ENCODE data around the gene TUG1. TPM values are rescaled to one million over a fixed set of nuclear protein-coding genes. Genes with fewer than 3 reads are reported as not detected.

The TUG1 gene
- total RNA-seq, 1 experiment from 2014 or later, result 103 TPM

DNA sequence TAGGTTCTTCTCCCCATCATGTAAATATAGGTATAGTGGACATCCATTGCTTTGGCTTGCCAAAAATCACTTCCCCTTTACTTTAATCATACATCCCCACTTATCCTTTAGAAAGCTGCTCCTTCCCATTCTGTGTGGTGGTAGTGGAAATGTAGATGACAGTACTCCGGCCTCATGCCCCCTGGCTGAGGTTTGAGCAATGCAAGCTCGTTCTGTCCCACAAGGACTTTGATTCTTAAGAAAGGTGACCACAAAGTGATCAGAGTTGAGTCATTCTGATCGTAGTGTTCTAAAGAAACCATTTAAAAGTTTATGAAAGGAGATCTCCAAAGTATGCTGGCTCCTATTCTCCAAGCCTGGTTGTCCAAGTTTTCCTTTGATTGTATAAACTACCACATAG lies 10.9 kb downstream of the TUG1 start:
- Histone ChIP-seq H3K9me3 (0 out of 2 replicates have a peak, but pooled peaks cover 3% of the 10 kb centered on the region), H3K36me3 (ENCODE audit: control insufficient read depth, insufficient read depth, low read length) (peaks cover 1% of the 10 kb centered on the region; the same call in 1 of the 2 replicates), H3K4me3 (ENCODE audit: low read depth, low read length) (no peak overlapping the region), H3K4me1 (peaks cover 8% of the 10 kb centered on the region), H3K27me3 (replicated peaks; ENCODE audit: control insufficient read depth, insufficient read depth, low read length) (no peaks in the 10 kb centered on the region)
- intact Hi-C loops (cut with micrococcal nuclease; ENCODE audit: unreplicated experiment), result no loop called here
- Mint-ChIP-seq H3K4me1 (ENCODE audit: low read depth, unreplicated experiment) (peaks cover 12% of the 10 kb centered on the region), H3K36me3 (ENCODE audit: insufficient read depth, unreplicated experiment) (peaks cover 36% of the 10 kb centered on the region), H3K9me3 (ENCODE audit: unreplicated experiment) (peaks cover 9% of the 10 kb centered on the region), H3K4me3 (ENCODE audit: unreplicated experiment) (no peak overlapping the region), H3K27ac (ENCODE audit: unreplicated experiment) (no peak overlapping the region), H3K27me3 (ENCODE audit: insufficient read depth, unreplicated experiment) (no peaks in the 10 kb centered on the region)
- ChIA-PET POLR2A (interaction anchor here (2.6 kb wide), 1 partner anchor 11 kb away, joined by 10 read pairs; the partner anchor contains the start of genes MORC2 and TUG1), CTCF (no interaction called here)
- no peak for DNase-seq
- TF ChIP-seq, protein P1, sequence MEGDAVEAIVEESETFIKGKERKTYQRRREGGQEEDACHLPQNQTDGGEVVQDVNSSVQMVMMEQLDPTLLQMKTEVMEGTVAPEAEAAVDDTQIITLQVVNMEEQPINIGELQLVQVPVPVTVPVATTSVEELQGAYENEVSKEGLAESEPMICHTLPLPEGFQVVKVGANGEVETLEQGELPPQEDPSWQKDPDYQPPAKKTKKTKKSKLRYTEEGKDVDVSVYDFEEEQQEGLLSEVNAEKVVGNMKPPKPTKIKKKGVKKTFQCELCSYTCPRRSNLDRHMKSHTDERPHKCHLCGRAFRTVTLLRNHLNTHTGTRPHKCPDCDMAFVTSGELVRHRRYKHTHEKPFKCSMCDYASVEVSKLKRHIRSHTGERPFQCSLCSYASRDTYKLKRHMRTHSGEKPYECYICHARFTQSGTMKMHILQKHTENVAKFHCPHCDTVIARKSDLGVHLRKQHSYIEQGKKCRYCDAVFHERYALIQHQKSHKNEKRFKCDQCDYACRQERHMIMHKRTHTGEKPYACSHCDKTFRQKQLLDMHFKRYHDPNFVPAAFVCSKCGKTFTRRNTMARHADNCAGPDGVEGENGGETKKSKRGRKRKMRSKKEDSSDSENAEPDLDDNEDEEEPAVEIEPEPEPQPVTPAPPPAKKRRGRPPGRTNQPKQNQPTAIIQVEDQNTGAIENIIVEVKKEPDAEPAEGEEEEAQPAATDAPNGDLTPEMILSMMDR (IDR thresholded peaks at IDR 0.05; ENCODE audit: insufficient read depth in 1 of 2, low read depth in 1 of 2, low read length in 1 of 2, severe bottlenecking in 1 of 2, unreplicated experiment in 1 of 2), result no peak
- BruUV-seq (replicated peaks), result no TSS peak

DNA sequence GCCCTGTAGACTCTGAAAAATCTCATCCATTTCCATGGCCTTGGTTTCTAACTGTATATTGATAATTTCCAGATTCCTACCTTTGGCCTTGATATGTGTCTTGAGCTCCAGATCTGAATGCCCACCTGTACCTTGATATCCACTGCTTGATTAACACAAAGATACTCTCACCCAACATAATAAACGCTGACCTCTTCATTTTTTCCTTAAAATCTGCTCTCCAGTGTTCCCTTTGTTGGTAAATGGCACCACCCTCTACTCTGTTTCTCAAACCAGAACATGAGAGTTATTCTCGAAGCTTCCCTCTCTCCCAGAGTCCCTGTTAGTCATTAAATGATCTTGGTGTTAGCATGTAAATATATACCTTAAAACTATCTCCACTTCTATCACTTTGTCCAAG lies 13.4 kb downstream of the TUG1 start:
- DNase-seq, result no peak
- no peaks in the 10 kb centered on the region for H3K27me3 Mint-ChIP-seq (ENCODE audit: insufficient read depth, unreplicated experiment)
- no peak overlapping the region for H3K27ac Mint-ChIP-seq (ENCODE audit: unreplicated experiment)
- CTCF ChIA-PET, result no interaction called here
- H3K27me3 ChIP-seq (replicated peaks; ENCODE audit: control insufficient read depth, insufficient read depth, low read length), result no peaks in the 10 kb centered on the region
- H3K9me3 Mint-ChIP-seq (ENCODE audit: unreplicated experiment), result no peaks in the 10 kb centered on the region
- H3K4me1 ChIP-seq, result peaks cover 4% of the 10 kb centered on the region
- H3K9me3 ChIP-seq, result no peaks in the 10 kb centered on the region
- no peak overlapping the region for H3K4me3 Mint-ChIP-seq (ENCODE audit: unreplicated experiment)
- no peaks in the 10 kb centered on the region for H3K36me3 ChIP-seq (ENCODE audit: control insufficient read depth, insufficient read depth, low read length)
- BruUV-seq (replicated peaks), result no TSS peak
- H3K4me3 ChIP-seq (ENCODE audit: low read depth, low read length), result no peak overlapping the region
- intact Hi-C loops (cut with micrococcal nuclease; ENCODE audit: unreplicated experiment), result no loop called here
- peaks cover 11% of the 10 kb centered on the region for H3K36me3 Mint-ChIP-seq (ENCODE audit: insufficient read depth, unreplicated experiment)
- TF ChIP-seq, protein P1 (IDR thresholded peaks at IDR 0.05; ENCODE audit: insufficient read depth in 1 of 2, low read depth in 1 of 2, low read length in 1 of 2, severe bottlenecking in 1 of 2, unreplicated experiment in 1 of 2), result no peak
- POLR2A ChIA-PET, result interaction anchor here (1.0 kb wide), 1 partner anchor 14 kb away, joined by 3 read pairs; the partner anchor contains the start of genes MORC2 and TUG1
- H3K4me1 Mint-ChIP-seq (ENCODE audit: low read depth, unreplicated experiment), result peaks cover 12% of the 10 kb centered on the region

DNA sequence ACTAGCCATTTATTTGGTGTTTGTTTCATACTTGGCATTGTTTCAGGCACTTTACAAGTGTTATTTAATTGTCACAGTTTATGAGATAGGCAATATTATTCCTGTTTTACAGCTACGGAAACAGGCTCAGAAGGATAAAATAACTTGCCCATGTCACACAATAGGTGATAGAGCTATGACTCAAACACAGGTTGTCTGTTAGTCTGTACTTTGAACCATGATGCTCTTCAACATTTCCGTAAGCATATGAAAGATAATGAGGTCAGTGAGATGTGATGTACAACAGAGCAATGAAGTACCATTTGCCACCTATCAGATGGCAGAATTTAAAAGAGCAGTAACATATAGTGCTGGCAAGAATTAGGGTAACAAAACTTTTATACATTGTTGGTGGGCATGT lies 15.3 kb downstream of the TUG1 start:
- no peaks in the 10 kb centered on the region for H3K27me3 ChIP-seq (replicated peaks; ENCODE audit: control insufficient read depth, insufficient read depth, low read length)
- H3K9me3 Mint-ChIP-seq (ENCODE audit: unreplicated experiment), result no peaks in the 10 kb centered on the region
- H3K4me3 ChIP-seq (ENCODE audit: low read depth, low read length), result no peak overlapping the region
- H3K27ac Mint-ChIP-seq (ENCODE audit: unreplicated experiment), result no peak overlapping the region
- H3K36me3 ChIP-seq (ENCODE audit: control insufficient read depth, insufficient read depth, low read length), result no peaks in the 10 kb centered on the region
- H3K4me3 Mint-ChIP-seq (ENCODE audit: unreplicated experiment), result no peak overlapping the region
- H3K9me3 ChIP-seq, result no peaks in the 10 kb centered on the region
- no peaks in the 10 kb centered on the region for H3K36me3 Mint-ChIP-seq (ENCODE audit: insufficient read depth, unreplicated experiment)
- no peaks in the 10 kb centered on the region for H3K27me3 Mint-ChIP-seq (ENCODE audit: insufficient read depth, unreplicated experiment)
- ChIA-PET CTCF (interaction anchor here (0.6 kb wide), 1 partner anchor 50 kb away, joined by 5 read pairs; no protein-coding TSS in a partner anchor), POLR2A (interaction anchor here (0.6 kb wide), 1 partner anchor 15 kb away, joined by 3 read pairs; the partner anchor contains the start of genes MORC2 and TUG1)
- no peak for DNase-seq
- peaks cover 12% of the 10 kb centered on the region for H3K4me1 Mint-ChIP-seq (ENCODE audit: low read depth, unreplicated experiment)
- H3K4me1 ChIP-seq, result peaks cover 4% of the 10 kb centered on the region
- intact Hi-C loops (cut with micrococcal nuclease; ENCODE audit: unreplicated experiment), result no loop called here
- no TSS peak for BruUV-seq (replicated peaks)
- TF ChIP-seq, protein P1 (IDR thresholded peaks at IDR 0.05; ENCODE audit: insufficient read depth in 1 of 2, low read depth in 1 of 2, low read length in 1 of 2, severe bottlenecking in 1 of 2, unreplicated experiment in 1 of 2), result no peak

Measured in Caco-2 (cell line).